ENCODE measurements around the gene TNS1. TPM values are rescaled to one million over a fixed set of nuclear protein-coding genes. Genes with fewer than 3 reads are reported as not detected.

TNS1 gene
- total and polyA plus RNA-seq, 4 donors: 67.0 to 377 (median 208) TPM

GRCh38 chr2:217938036-217938435 lies 64.8 kb downstream of the TNS1 start:
- Histone ChIP-seq H3K36me3 (ENCODE audit: control insufficient read depth in 4 of 4, insufficient read depth in 4 of 4, low read length in 4 of 4) (peaks cover 0 to 11% (median 0%) of the 10 kb centered on the region in 4 donors), H3K27ac (ENCODE audit: low read depth in 1 of 2, low read length in 1 of 2) (peak overlapping the region; percentile 95), H3K4me3 (no peak overlapping the region), H3K9ac (ENCODE audit: insufficient read depth in 1 of 2, low read length in 2 of 2) (peak overlapping the region in 1 of 2 donors; percentile 28), H3K4me1 (ENCODE audit: control insufficient read depth in 5 of 5, insufficient read depth in 5 of 5, low read length in 5 of 5) (peaks cover 26 to 99% (median 70%) of the 10 kb centered on the region in 5 donors), H3K9me3 (ENCODE audit: control insufficient read depth in 4 of 4, insufficient read depth in 3 of 4, low read length in 3 of 4) (no peaks in the 10 kb centered on the region), H3K27me3 (ENCODE audit: control insufficient read depth in 3 of 3, insufficient read depth in 3 of 3, low read length in 2 of 3) (no peaks in the 10 kb centered on the region)
- DNase-seq: peak; percentile 82 to 87 (median 84)
- ATAC-seq (ENCODE audit: insufficient read depth, low FRiP score): no peak
- WGBS, 2 donors: 36 to 51% methylated on average over 6 of the region's 6 CpGs
- no peak for TF ChIP-seq CTCF (IDR thresholded peaks at IDR 0.05; ENCODE audit: control extremely low read depth, extremely low read depth)

DNA sequence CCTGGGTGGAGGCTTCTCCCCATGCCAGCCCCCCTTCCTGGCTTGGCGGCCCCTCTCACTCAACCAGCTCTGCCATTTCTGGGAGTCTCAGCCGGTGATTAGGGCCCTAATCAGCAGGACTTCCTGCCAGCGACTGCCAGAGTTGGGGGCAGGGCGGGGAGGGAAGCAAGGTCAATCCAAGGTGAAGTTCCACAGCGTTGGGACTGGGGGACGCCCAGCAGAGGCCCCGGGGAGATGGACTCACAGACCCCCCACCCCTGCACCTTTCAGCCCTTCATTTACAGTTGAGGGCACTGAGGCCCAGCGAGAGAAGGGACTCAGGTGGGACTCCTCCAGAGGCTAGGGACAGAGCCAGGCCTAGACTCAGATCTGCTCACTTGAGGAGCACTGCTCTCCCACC lies 65.3 kb downstream of the TNS1 start:
- no peaks in the 10 kb centered on the region for H3K9me3 ChIP-seq (ENCODE audit: control insufficient read depth in 4 of 4, insufficient read depth in 3 of 4, low read length in 3 of 4)
- DNase-seq (peak; percentile 80 to 87 (median 84)), ATAC-seq (ENCODE audit: insufficient read depth, low FRiP score) (no peak)
- H3K27me3 ChIP-seq (ENCODE audit: control insufficient read depth in 3 of 3, insufficient read depth in 3 of 3, low read length in 2 of 3): no peaks in the 10 kb centered on the region
- WGBS, 2 donors: 34 to 38% methylated on average over 8 of the region's 8 CpGs
- peaks cover 0 to 11% (median under 1%) of the 10 kb centered on the region in 4 donors for H3K36me3 ChIP-seq (ENCODE audit: control insufficient read depth in 4 of 4, insufficient read depth in 4 of 4, low read length in 4 of 4)
- peaks cover 29 to 100% (median 73%) of the 10 kb centered on the region in 5 donors for H3K4me1 ChIP-seq (ENCODE audit: control insufficient read depth in 5 of 5, insufficient read depth in 5 of 5, low read length in 5 of 5)
- no peak overlapping the region for H3K4me3 ChIP-seq
- peak overlapping the region; percentile 95 for H3K27ac ChIP-seq (ENCODE audit: low read depth in 1 of 2, low read length in 1 of 2)
- H3K9ac ChIP-seq (ENCODE audit: insufficient read depth in 1 of 2, low read length in 2 of 2): peak overlapping the region in 1 of 2 donors; percentile 28
- TF ChIP-seq CTCF (IDR thresholded peaks at IDR 0.05; ENCODE audit: control extremely low read depth, extremely low read depth): no peak

- no peak for TF ChIP-seq CTCF (IDR thresholded peaks at IDR 0.05; ENCODE audit: control extremely low read depth, extremely low read depth)
- peak overlapping the region; percentile 95 for H3K27ac ChIP-seq (ENCODE audit: low read depth in 1 of 2, low read length in 1 of 2)
- no peak overlapping the region for H3K9ac ChIP-seq (ENCODE audit: insufficient read depth in 1 of 2, low read length in 2 of 2)
- no peaks in the 10 kb centered on the region for H3K27me3 ChIP-seq (ENCODE audit: control insufficient read depth in 3 of 3, insufficient read depth in 3 of 3, low read length in 2 of 3)
- 47 to 70% methylated on average over 10 of the region's 10 CpGs for WGBS, 2 donors
- DNase-seq: no peak
- no peaks in the 10 kb centered on the region for H3K9me3 ChIP-seq (ENCODE audit: control insufficient read depth in 4 of 4, insufficient read depth in 3 of 4, low read length in 3 of 4)
- H3K4me1 ChIP-seq (ENCODE audit: control insufficient read depth in 5 of 5, insufficient read depth in 5 of 5, low read length in 5 of 5): peaks cover 31 to 98% (median 73%) of the 10 kb centered on the region in 5 donors
- H3K36me3 ChIP-seq (ENCODE audit: control insufficient read depth in 4 of 4, insufficient read depth in 4 of 4, low read length in 4 of 4): peaks cover 0 to 11% (median 2%) of the 10 kb centered on the region in 4 donors
- no peak overlapping the region for H3K4me3 ChIP-seq
- no peak for ATAC-seq (ENCODE audit: insufficient read depth, low FRiP score)
Observed at GRCh38 chr2:217936952-217937351, 65.8 kb downstream of the TNS1 start.
